H9 (cell line): Measurements from ENCODE around the gene EDIL3. TPM values are rescaled to one million over a fixed set of nuclear protein-coding genes. Genes with fewer than 3 reads are reported as not detected.

ENCODE experiments used
- DNase-seq: peaks from one replicate; pipeline ENCODE4 v3.0.0-alpha.2; 2017
- H2AFZ ChIP-seq: one replicate; pipeline ENCODE4 v1.6.1; 2013; ENCODE audit warnings: mild to moderate bottlenecking, low read length, control low read depth, moderate library complexity
- H2AK5ac ChIP-seq: 2 replicates; pipeline ENCODE4 v1.6.1; 2013; ENCODE audit warnings: low read length, control low read depth, mixed read lengths; ENCODE audit not compliant: insufficient read length
- H2BK120ac ChIP-seq: one replicate; pipeline ENCODE4 v1.6.1; 2013; ENCODE audit warnings: low read depth, mild to moderate bottlenecking, low read length, control low read depth, inconsistent platforms; ENCODE audit not compliant: poor library complexity, severe bottlenecking
- H2BK12ac ChIP-seq: 2 replicates; pipeline ENCODE4 v1.6.1; 2013; ENCODE audit warnings: low read length, control low read depth, mixed read lengths, low read depth; ENCODE audit not compliant: insufficient read length
- H2BK15ac ChIP-seq: 2 replicates; pipeline ENCODE4 v1.6.1; 2013; ENCODE audit warnings: low read depth, low read length, control low read depth
- H2BK20ac ChIP-seq: one replicate; pipeline ENCODE4 v1.6.1; 2013; ENCODE audit warnings: low read depth, mild to moderate bottlenecking, low read length, control low read depth, inconsistent platforms; ENCODE audit not compliant: poor library complexity, severe bottlenecking
- H2BK5ac ChIP-seq: 2 replicates; pipeline ENCODE4 v1.6.1; 2013; ENCODE audit warnings: low read length, control low read depth, mixed read lengths; ENCODE audit not compliant: insufficient read length
- H3K14ac ChIP-seq: 2 replicates; pipeline ENCODE4 v1.6.1; 2013; ENCODE audit warnings: low read length, control low read depth; ENCODE audit not compliant: insufficient read depth
- H3K18ac ChIP-seq: 2 replicates; pipeline ENCODE4 v1.6.1; 2013; ENCODE audit warnings: low read depth, mild to moderate bottlenecking, mixed read lengths, low read length, control low read depth; ENCODE audit not compliant: insufficient read length
- H3K23ac ChIP-seq: 2 replicates; pipeline ENCODE4 v1.6.1; 2013; ENCODE audit warnings: low read length, control low read depth, mixed read lengths, low read depth; ENCODE audit not compliant: insufficient read length
- H3K23me2 ChIP-seq: 2 replicates; pipeline ENCODE4 v1.6.1; 2013; ENCODE audit warnings: low read depth, mild to moderate bottlenecking, mixed read lengths, low read length, control low read depth; ENCODE audit not compliant: insufficient read length, poor library complexity, severe bottlenecking
- H3K27ac ChIP-seq: 2 replicates; pipeline ENCODE4 v1.5.1; 2013; ENCODE audit warnings: low read length, control low read depth, mixed read lengths, low read depth; ENCODE audit not compliant: insufficient read length
- H3K27me3 ChIP-seq: 2 replicates; pipeline ENCODE4 v1.6.1; 2013; ENCODE audit warnings: low read length, control low read depth, inconsistent platforms; ENCODE audit not compliant: insufficient read depth
- H3K4ac ChIP-seq: 2 replicates; pipeline ENCODE4 v1.6.1; 2013; ENCODE audit warnings: low read depth, mild to moderate bottlenecking, control low read depth, inconsistent platforms, low read length, moderate library complexity
- H3K4me1 ChIP-seq: 2 replicates; pipeline ENCODE4 v1.6.1; 2013; ENCODE audit warnings: low read length, control low read depth, inconsistent platforms; ENCODE audit not compliant: insufficient read depth
- H3K4me2 ChIP-seq: 2 replicates; pipeline ENCODE4 v1.6.1; 2013; ENCODE audit warnings: low read length, control low read depth, mixed read lengths; ENCODE audit not compliant: insufficient read length, insufficient read depth
- H3K56ac ChIP-seq: 2 replicates; pipeline ENCODE4 v1.6.1; 2013; ENCODE audit warnings: low read depth, mild to moderate bottlenecking, mixed read lengths, low read length, control low read depth; ENCODE audit not compliant: insufficient read length
- H3K79me1 ChIP-seq: 2 replicates; pipeline ENCODE4 v1.6.1; 2013; ENCODE audit warnings: low read depth, mild to moderate bottlenecking, moderate library complexity, low read length, control low read depth, inconsistent platforms; ENCODE audit not compliant: insufficient read depth, poor library complexity, severe bottlenecking
- H3K79me2 ChIP-seq: 2 replicates; pipeline ENCODE4 v1.6.1; 2013; ENCODE audit warnings: low read length, control low read depth, inconsistent platforms; ENCODE audit not compliant: insufficient read depth
- H3K9ac ChIP-seq: 2 replicates; pipeline ENCODE4 v1.6.1; 2013; ENCODE audit warnings: low read length, control low read depth, mixed read lengths; ENCODE audit not compliant: insufficient read length; ENCODE audit errors: extremely low read depth
- H3K9me3 ChIP-seq: one replicate; pipeline ENCODE4 v1.6.1; 2013; ENCODE audit warnings: low read depth, low read length, inconsistent platforms; ENCODE audit not compliant: control insufficient read depth
- H3T11ph ChIP-seq: one replicate; pipeline ENCODE4 v1.6.1; 2013; ENCODE audit warnings: mild to moderate bottlenecking, low read length, control low read depth, inconsistent platforms
- H4K20me1 ChIP-seq: one replicate; pipeline ENCODE4 v1.6.1; 2013; ENCODE audit not compliant: control insufficient read depth, insufficient read length, insufficient read depth
- H4K5ac ChIP-seq: 2 replicates; pipeline ENCODE4 v1.6.1; 2013; ENCODE audit warnings: low read depth, mild to moderate bottlenecking, mixed read lengths, low read length, control low read depth; ENCODE audit not compliant: insufficient read length
- H4K8ac ChIP-seq: replicated peaks from 2 replicates; pipeline ENCODE4 v1.6.1; 2013; ENCODE audit warnings: low read length, control low read depth, mixed read lengths, low read depth; ENCODE audit not compliant: insufficient read length
- H4K91ac ChIP-seq: 2 replicates; pipeline ENCODE4 v1.6.1; 2013; ENCODE audit warnings: low read depth, mild to moderate bottlenecking, moderate library complexity, mixed read lengths, low read length, control low read depth; ENCODE audit not compliant: insufficient read length
- H3K27ac Mint-ChIP-seq, 3 experiments: 2 replicates in 2 of 3; 3 replicates in 1 of 3; pipeline ENCODE4 v1.8.0; 2020 to 2021; ENCODE audit warnings: mixed read lengths in 3 of 3, mild to moderate bottlenecking in 1 of 3, moderate library complexity in 1 of 3
- H3K27me3 Mint-ChIP-seq: 2 replicates; pipeline ENCODE4 v1.8.0; 2021; ENCODE audit warnings: low read depth, mild to moderate bottlenecking, moderate library complexity, mixed read lengths
- H3K36me3 Mint-ChIP-seq, 3 experiments: 2 replicates in 2 of 3; 3 replicates in 1 of 3; pipeline ENCODE4 v1.8.0; 2020 to 2021; ENCODE audit warnings: low read depth in 3 of 3, mixed read lengths in 3 of 3; ENCODE audit not compliant: insufficient read depth in 1 of 3
- H3K4me1 Mint-ChIP-seq, 2 experiments: 2 replicates each; pipeline ENCODE4 v1.8.0; 2020; ENCODE audit warnings: mixed read lengths in 2 of 2
- H3K4me3 Mint-ChIP-seq, 2 experiments: 2 replicates in 1 of 2; 3 replicates in 1 of 2; pipeline ENCODE4 v1.8.0; 2020 to 2021; ENCODE audit warnings: mild to moderate bottlenecking in 2 of 2, mixed read lengths in 2 of 2, moderate library complexity in 1 of 2
- H3K9me3 Mint-ChIP-seq, 2 experiments: 2 replicates in 1 of 2; 3 replicates in 1 of 2; pipeline ENCODE4 v1.8.0; 2020; ENCODE audit warnings: mild to moderate bottlenecking in 2 of 2, mixed read lengths in 2 of 2, moderate library complexity in 1 of 2
- CTCF ChIP-seq: fragments of 200-600 bp; sonication (generic); conservative IDR thresholded peaks from 3 replicates; pipeline ENCODE4 v1.8.0; 2021; ENCODE audit warnings: antibody characterized with exemption, mild to moderate bottlenecking
- total RNA-seq: library from RNA; stranded (reverse); gene quantifications from 2 replicates; pipeline ENCODE4 v1.2.1, GENCODE V29; 2021

Gene EDIL3
- total RNA-seq, 1 experiment from 2014 or later: 61.9 TPM

- DNase-seq: no peak
- no peaks in the 10 kb centered on the region for H3K4me1 ChIP-seq
- H3K27me3 ChIP-seq: no peaks in the 10 kb centered on the region
- no peak overlapping the region for H3K14ac ChIP-seq
- H2AFZ ChIP-seq: no peak overlapping the region
- no peak overlapping the region for H3T11ph ChIP-seq
- H4K8ac ChIP-seq: no peak overlapping the region
- no peak overlapping the region for H2BK5ac ChIP-seq
- no peak overlapping the region for H2BK15ac ChIP-seq
- no peak overlapping the region for H3K18ac ChIP-seq
- H2BK20ac ChIP-seq: no peak overlapping the region
- H3K79me1 ChIP-seq: no peaks in the 10 kb centered on the region
- no peak overlapping the region for H3K56ac ChIP-seq
- no peaks in the 10 kb centered on the region for H3K27me3 Mint-ChIP-seq
- H4K20me1 ChIP-seq: no peaks in the 10 kb centered on the region
- no peak overlapping the region for H3K4me2 ChIP-seq
- H3K9ac ChIP-seq: no peak overlapping the region
- no peak overlapping the region for H3K23ac ChIP-seq
- H3K36me3 Mint-ChIP-seq: peaks cover 0 to 9% (median 8%) of the 10 kb centered on the region in 3 experiments; a peak in 3 of 7 replicates
- no peak for TF ChIP-seq CTCF
- no peak overlapping the region for H3K4me3 Mint-ChIP-seq
- H3K79me2 ChIP-seq: no peaks in the 10 kb centered on the region
- H2AK5ac ChIP-seq: no peak overlapping the region
- no peaks in the 10 kb centered on the region for H3K9me3 ChIP-seq
- no peak overlapping the region for H3K27ac ChIP-seq
- peaks cover 3% of the 10 kb centered on the region in 2 experiments; a peak in 3 of 5 replicates for H3K9me3 Mint-ChIP-seq
- peak overlapping the region in 1 of 3 experiments; percentile 83; a peak in 1 of 7 replicates for H3K27ac Mint-ChIP-seq
- no peak overlapping the region for H2BK120ac ChIP-seq
- H3K23me2 ChIP-seq: no peaks in the 10 kb centered on the region
- no peak overlapping the region for H3K4ac ChIP-seq
- H4K91ac ChIP-seq: no peak overlapping the region
- H4K5ac ChIP-seq: no peak overlapping the region
- H2BK12ac ChIP-seq: no peak overlapping the region
- H3K4me1 Mint-ChIP-seq: peaks cover 10 to 19% of the 10 kb centered on the region in 2 experiments
Observed at GRCh38 chr5:84430079-84430478, 45.4 kb upstream of the EDIL3 start.
